Measurements from ENCODE around the gene RIPOR3.
"Not testable (repeated sequence)": the region's sequence is repeated elsewhere in the genome, so short reads cannot be mapped to it uniquely, and the experiment has no call there.

- TF ChIP-seq CTCF (IDR thresholded peaks at IDR 0.05); MEF2A (IDR thresholded peaks at IDR 0.05; ENCODE audit: borderline replicate concordance, low read depth); RXRA (IDR thresholded peaks at IDR 0.05; ENCODE audit: borderline replicate concordance, low read depth); MAX (IDR thresholded peaks at IDR 0.05; ENCODE audit: low read depth); POLR2AphosphoS5 (IDR thresholded peaks at IDR 0.05; ENCODE audit: low read depth, low read length); MXI1 (IDR thresholded peaks at IDR 0.05; ENCODE audit: low read depth, low read length); TAF1 (IDR thresholded peaks at IDR 0.05; ENCODE audit: borderline replicate concordance, low read depth, low read length); YY1 (IDR thresholded peaks at IDR 0.05; ENCODE audit: low read depth); JUND (IDR thresholded peaks at IDR 0.05); SIN3A (IDR thresholded peaks at IDR 0.05; ENCODE audit: borderline replicate concordance, low read depth, low read length); EP300 (IDR thresholded peaks at IDR 0.05; ENCODE audit: borderline replicate concordance in 1 of 2, low read depth in 1 of 2, low read length in 1 of 2); ELF1 (IDR thresholded peaks at IDR 0.05): not testable (repeated sequence)
Measured at GRCh38 chr20:50539798-50540197, 151.5 kb downstream of the RIPOR3 start.

Measured in SK-N-SH (cell line).